IPS DF 4.7 (cell line): ENCODE results near the gene INTS15.

Experiments
- DNase-seq: peaks from one replicate; pipeline ENCODE4 v3.0.0-alpha.2; 2013; ENCODE audit warnings: low spot score; ENCODE audit errors: extremely low read depth

Gene INTS15

DNA sequence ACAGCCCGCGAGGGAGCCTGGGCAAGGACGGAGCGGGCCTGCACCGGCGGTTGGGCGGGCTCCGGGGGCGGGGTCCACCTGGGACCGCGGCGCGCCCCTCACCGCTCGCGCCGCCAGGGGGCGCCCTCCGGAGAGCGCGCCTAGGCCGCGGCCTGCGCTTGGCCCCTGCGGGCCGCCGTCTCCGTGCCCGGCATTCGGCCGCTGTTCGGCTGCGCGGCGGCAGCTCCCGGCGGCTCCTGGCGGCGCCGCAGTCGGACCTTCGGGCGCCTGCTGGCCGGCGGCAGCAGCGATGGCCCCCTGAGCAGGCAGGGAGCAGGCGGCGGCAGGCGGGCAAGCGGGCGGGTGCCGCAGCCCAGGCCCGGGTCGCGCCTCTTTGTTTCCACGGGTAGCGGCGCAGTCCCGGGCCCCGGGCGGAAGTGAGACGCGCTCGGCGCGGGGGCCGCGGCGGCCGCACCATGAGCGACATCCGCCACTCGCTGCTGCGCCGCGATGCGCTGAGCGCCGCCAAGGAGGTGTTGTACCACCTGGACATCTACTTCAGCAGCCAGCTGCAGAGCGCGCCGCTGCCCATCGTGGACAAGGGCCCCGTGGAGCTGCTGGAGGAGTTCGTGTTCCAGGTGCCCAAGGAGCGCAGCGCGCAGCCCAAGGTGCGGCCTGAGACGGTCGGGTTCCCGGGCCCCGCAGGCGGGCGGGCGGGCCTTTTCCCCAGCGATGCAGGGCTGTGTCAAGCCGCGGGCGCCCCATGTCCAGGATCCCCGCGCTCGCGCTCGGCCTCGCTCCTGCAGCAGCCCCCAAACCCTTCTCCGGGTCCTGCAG lies at the start of gene INTS15:
Gene INTS15, plus strand, starts transcription at position 193 of the 816 bp plus-strand sequence. Its CDS starts 263 bp downstream, at position 456.
- DNase-seq, result no peak

DNA sequence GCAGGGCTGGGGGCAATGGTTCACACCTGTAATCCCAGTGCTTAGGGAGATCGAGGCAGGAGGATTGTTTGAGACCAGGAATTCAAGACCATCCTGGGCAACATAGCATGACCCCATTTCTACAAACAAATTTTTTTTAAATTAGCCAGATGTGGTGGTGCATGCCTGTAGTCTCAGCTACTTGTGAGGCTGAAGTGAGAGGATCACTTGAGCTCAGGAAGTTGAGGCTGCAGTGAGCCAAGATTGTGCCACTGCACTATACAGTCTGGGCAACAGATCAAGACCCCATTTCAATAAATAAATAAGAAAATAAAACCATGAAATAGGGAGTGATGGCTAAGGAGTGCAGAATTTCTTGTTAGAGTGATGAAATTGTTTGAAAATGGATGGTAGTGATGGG lies 47.5 kb upstream of the INTS15 start:
- DNase-seq, result no peak

DNA sequence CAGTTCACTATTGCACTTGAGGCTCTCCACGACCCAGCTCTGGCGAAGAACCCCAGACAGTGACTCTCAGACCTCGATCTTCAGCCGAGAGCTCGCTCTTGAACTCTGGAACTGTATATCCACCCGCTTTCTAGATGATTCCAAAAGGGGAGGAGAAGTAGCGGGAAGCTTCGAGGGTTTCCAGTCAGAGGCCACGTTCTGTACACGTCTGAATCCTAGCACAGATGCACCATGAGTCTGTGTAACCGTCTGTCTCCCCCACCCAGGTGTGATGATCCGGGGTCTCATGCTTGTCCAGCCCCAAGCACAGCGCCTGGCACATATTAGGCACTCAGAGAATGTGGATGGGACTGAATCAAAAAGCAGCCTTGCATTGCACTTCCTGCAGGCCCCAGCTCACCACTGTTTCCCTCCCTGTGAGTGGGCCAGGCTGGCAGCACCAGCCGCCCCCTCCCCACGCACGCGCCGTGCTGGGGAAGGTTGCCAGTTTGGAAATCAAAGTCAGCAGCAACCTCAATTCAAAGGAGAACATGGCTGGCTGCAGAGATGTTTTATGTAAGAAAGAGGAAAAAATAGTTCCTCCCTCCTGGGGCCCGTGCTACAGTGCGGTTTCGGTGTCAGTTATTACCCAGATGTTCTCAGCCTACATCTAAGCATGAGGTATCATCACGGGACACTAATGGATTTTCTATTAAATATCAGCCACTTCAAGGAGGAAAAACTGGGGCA lies 44.3 kb upstream of the INTS15 start:
- DNase-seq, result no peak

DNA sequence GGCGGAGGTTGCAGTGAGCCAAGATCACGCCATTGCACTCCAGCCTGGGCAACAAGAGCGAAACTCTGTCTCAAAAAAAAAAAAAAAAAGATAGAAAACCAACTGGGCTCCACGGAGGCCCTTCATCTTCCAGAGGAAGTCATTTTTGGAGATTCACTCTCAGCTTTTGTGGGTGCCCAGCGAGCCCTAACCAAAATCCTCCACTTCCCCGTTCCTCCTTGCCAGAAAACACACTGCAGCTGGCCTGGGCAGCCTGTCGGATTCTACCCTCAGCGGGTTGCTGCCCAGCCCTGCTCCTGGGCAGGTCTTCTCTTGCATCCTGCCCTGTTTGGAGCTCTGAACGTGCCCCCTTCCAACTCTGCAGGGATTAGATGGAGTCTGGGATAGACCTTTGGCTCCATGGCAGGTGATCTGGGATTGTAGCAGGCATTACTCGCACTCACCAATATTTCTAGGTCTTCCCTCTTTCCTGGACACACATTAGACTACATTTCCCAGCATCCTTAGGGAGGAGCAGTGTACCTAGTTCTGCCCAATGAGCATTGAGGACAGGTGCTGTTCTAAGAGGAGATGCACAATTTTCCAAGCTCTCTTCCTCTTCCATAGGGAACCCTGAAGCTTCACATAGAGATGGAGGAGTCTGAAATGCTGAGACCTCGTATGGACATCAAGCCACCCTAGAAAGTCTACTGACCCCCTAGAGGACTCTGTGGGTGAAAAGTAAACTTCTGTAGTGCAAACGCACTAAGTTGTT lies 43.1 kb upstream of the INTS15 start:
- DNase-seq, result no peak

DNA sequence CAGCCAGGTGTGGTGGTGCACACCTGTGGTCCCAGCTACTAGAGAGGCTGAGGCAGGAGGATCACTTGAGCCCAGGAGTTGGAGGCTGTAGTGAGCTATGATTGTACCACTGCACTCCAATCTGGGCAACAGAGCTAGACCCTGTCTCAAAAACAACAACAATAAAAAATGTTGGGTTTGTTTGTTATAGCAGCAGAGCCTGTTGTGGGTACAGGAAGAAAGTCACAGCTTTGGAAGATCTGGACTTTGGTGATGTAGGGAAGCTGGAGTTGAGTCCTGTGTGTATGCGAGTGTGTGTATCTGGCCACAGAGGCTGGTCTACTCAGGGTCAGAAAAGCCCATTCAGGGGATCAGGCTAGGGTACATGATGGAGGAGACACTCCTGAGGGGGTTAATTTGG lies 42.4 kb upstream of the INTS15 start:
- DNase-seq, result no peak

DNA sequence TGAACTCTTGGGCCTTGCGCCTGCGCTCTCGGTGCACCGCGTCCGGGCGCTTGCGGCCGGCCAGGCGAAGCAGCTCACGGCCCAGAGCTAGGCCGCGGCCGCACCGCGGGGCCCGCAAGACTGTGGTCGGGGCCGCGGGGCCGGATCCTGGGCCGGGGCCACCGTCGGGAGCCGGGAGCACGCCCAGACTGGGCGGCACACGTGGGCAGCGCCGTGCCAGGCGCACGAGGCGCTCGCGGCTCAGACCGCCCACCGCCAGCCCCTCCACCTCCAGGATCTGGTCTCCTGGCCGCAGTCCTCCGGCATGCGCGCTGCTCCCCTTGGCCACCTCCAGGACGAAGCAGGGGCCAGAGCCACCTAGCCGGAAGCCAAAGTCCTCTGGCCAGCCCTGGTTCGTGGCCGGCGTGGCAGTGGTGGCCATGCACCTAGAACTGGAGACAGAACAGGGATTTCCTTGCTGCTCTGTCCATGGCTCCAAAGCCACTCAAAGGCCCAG lies 38.8 kb upstream of the INTS15 start, which contains the start of gene GRID2IP:
Gene GRID2IP, minus strand, starts transcription at position 446 of the 496 bp plus-strand sequence. Its CDS starts 25 bp downstream, at position 421.
- no peak for DNase-seq

DNA sequence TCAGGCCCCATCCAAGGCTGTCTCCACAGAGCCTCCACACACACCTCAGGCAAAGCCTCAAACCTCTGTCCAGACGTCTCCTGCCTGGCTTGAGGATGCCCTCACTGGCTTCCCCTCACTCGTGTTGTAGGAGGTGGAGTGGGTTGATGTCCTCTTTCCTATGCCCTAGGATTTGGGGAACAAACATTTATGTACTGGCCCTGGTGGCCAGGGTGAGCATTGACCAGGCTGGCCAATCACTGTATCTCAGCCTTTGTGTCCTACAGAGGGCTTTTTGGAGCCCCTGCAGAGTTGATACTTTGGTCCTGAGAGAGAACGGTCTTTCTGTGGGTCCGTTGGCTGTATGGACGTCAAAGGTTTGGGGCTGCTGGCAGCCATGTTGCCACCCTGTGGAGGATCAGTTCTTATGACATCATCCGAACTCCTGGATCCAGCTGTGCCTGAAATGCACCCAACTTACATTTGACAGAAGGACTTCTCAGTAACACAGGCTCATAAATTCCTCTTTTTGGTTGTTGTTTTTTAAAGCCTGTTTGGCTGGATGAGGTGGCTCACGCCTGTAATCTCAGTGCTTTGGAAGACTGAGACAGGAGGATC lies 36.3 kb upstream of the INTS15 start:
- no peak for DNase-seq

DNA sequence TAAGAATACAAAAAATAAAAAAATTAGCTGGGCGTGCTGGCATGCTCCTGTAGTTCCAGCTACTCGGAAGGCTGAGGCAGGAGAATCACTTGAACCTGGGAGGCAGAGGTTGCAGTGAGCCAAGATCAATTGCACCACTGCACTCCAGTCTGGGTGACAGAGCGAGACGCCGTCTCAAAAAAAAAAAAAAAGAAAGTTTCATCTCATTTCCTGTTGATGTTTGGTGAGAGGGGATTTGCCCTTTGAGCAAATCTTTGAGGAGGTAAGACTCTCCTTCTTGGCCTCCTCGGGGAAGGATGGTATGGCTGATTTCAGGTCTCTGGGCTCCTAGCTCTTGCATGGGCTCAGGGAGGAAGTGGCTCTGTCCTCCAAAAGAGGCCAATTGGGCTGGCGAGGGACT lies 35.0 kb upstream of the INTS15 start:
- DNase-seq, result no peak

DNA sequence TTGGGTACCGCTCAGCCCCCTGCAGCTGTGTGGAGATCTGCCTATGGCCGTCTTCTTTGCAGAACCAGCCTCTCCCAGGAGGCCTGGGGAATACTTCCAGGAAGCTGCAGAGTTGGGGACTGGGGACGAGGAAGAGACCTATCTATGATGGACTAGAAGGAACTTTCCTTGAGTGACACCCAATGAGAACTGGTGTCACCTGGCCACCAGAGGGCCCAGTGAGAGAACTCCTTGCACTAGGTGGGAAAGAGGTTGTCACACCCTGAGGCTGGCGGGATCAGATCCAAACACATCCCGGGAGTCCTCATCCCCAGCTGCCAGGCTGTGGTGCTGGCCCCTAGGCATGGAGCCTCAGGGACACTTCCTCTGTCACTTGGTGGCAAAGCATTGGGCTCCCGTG lies 33.6 kb upstream of the INTS15 start:
- DNase-seq, result no peak

DNA sequence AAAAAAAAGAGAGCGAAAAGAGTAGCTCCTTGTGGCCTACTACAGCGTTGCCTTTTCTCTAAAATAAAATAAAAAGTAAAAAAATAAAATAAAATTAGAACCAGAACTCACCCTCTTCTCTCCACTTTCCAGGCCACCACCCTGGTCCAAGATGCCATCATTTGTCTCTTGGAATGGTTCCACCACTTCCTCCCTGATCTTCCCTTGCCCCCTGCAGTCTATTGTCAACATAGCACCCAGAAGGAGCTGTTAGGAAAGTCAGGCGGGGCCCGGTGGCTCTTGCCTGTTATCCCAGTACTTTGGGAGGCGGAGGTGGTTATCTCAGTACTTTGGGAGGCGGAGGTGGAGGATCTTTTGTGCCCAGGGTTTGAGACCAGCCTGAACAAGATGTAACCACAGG lies 31.0 kb upstream of the INTS15 start:
- no peak for DNase-seq

DNA sequence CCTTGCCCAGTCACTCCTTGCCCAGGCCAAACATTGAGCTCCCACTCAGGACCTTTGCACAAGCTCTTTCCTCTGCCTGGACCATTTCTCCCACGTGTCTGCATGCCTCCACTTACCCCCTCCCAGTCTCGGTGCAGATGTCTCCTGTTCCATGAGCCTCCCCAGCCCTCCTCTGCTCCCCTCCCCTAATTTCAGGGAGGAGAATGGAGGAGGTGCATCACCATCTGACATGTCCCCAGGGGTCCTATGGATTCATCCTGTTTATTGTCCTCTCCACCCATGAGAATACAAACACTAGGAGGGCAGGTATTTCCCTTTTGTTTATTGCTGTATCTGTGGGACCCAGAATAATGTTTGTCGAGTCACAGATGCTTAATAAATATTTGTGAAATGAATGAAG lies 29.9 kb upstream of the INTS15 start:
- no peak for DNase-seq

DNA sequence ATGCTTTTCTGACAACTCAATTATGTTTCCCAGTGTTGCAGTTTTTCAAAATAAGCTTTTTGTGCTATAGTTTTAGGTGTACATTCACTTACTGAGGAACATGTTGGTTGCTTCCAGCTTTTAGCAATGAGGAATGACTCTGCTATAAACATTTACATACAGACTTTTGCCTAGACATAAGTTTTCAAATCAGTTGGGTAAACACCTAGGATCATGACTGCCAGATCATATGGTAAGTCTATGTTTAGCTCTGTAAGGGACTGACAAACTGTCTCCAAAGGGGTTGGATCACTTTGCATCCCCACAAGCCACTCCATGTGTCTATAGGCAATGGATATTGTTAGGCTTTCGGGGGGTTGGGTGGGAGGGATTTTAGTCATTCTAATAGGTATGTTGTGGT lies 27.7 kb upstream of the INTS15 start:
- no peak for DNase-seq

DNA sequence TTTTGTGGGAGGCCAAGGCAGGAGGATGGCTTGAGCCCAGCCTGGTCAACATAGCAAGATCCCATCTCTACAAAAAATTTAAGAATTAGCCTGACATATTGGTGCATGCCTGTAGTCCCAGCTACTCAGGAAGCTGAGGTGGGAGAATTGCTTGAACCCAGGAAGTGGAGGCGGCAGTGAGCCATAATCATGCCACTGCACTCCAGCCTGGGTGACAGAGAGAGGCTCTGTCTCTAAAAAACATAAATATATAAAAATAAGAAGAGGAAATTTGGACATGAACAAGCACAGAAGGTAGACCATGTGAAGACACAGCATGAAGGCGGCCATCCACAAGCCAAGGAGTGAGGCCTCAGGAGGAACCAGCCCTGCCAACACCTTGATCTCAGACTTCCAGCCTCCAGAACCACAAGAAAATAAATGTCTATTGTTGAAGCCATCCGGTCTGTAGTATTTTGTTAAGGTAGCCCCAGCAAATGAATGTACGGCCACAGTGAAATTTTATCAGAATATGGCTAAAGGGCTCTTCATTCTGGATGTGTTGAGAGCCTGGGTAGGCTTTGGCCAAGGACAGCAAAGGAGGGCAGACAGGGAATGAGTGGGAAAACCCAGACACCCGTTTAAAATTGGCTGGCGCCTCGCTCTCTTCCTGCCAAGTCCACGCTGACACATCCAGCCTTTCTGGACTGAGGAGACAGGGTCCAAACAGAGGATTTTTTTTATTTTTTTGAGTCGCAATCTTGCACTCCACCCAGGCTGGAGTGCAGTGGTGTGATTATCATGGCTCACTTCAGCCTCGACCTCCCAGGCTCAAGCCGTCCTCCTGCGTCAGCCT lies 25.7 kb upstream of the INTS15 start:
- no peak for DNase-seq

DNA sequence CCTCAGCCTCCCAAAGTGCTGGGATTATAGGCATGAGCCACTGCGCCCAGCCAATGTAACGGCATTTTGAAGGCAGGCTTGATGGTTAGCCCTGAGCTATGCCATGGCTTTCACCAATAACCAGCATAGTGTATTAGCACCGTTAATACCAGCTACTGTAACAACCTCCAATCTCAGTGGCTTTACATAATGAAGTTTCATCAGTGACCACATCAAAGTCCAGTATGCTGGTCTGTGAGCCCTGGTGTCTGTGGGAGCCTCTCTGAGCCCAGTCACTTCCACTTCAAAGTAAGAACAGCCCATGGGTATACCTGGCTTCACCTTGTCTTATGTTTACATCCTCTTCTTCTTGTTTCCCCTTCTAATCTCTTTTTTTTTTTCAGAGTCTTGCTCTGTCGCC lies 24.2 kb upstream of the INTS15 start:
- no peak for DNase-seq

DNA sequence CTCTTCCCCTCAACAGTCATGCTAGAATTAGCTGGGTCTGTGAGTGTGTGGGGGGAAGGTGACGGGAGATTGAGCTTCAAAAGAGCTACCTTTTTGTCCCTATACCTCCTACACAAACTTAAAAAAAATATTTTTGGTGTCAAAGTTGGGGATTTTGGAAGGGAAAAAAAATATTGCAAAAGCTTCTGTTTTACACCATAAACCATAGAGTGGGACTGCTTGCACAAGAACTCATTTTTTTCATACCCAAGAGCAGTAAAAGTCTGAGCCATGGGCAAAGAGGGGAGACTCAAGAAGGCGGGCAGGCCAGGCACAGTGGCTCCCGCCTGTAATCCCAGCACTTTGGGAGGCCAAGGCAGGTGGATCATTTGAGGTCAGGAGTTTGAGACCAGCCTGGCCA lies 21.9 kb upstream of the INTS15 start:
- no peak for DNase-seq

DNA sequence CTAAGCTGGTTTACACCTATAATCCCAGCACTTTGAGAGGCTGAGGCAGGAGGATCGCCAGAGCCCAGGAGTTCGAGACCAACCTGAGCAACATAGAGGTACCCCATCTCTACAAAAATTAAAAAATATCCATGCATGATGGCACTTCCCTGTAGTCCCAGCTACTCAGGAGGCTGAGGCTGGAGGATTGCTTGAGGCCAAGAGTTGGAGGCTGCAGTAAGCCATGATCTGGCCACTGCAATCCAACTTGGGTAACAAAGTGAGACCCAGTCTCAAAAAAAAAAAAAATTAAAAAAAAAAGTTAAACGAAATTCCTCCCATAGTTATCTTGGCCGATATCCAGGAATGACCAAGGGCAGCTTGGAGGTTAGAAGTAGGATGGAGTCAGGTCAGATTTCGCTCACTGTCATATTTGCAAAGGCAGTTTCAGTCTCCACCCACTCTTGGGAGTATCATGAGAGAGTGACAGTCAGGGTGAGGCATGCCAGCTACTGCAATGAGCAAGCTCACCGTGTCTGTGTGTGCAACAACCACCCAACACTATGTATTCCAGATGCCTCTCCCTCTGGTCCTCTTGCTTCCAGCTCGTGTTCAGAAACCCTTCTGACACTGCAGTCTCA lies 18.6 kb upstream of the INTS15 start:
- no peak for DNase-seq

DNA sequence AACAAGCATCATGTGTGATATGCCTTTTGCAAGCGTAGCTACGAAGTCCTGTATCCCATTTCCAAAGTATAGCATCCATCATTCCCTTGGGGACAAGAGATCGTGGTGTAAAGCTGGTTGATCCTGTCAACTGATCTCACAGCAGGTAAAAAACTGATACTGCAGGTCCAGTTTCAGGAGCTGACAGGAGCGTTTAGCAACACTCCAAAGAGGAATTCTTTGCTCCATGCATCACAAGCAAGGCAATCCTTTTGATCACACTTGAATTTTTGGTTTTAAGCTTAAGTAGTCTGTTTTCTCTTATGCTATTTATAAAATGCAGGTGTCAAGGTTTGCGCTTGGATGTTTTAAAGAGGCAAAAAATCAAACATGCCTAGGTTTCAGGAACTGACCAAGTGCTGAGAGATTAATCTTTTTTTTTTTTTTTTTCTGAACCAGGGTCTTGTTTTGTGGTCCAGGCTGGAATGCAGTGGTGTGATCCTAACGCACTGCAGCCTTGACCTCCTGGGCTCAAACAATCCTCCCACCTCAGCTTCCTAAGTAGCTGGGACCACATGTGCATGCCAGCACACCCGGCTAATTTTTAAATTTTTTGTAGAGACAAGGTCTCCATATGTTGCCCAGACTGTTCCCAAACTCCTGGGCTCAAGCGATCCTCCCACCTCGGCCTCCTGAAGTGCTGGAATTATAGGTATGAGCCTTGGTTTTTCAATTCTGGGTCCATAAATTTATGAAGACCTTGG lies 14.4 kb upstream of the INTS15 start:
- DNase-seq, result no peak

DNA sequence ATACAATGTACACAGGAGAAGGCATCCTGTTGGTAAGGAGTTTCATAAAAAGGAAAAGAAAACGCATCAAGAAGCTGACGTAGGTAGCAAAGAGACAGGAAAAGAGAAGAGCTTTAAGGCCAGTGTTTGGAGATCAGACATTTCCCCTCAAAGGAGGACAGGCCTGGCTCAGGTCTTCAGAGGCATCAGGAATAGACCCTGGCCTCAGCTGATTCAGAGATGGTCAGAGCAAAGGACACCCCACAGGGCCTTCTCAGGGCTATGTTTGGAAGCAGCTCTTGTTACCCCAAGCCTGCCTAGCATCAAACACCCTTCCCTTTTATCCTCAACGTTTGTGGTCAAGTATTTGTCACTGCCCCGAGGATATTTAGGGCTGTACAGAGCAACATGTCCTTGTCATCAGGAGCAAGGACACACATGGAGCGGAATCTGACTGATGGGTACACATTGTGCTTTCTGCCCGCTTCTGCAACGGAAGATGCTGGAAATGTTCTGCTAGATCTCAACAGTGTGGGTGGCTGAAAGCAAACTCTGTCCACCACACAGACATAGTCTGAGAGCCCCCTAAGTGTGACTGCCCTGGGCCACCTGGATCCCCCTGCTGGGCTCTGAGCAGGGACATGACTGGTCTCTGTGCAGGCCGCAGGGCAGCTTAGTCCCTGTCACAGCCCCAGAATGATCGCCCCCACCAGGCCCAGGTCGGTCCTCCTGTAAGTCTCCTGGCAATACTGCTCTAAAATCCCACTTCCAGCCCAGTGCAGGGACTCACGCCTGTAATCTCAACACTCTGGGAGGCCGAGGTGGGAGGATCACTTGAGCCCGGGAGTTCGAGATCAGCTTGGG lies 13.6 kb upstream of the INTS15 start:
- no peak for DNase-seq
